ENCODE results near the gene TMEM255B.

The TMEM255B gene

GRCh38 chr13:113859311-113860050, 100.5 kb downstream of the TMEM255B start:
- DNase-seq (ENCODE audit: low spot score) (no peak), FAIRE-seq (no peak)

DNA sequence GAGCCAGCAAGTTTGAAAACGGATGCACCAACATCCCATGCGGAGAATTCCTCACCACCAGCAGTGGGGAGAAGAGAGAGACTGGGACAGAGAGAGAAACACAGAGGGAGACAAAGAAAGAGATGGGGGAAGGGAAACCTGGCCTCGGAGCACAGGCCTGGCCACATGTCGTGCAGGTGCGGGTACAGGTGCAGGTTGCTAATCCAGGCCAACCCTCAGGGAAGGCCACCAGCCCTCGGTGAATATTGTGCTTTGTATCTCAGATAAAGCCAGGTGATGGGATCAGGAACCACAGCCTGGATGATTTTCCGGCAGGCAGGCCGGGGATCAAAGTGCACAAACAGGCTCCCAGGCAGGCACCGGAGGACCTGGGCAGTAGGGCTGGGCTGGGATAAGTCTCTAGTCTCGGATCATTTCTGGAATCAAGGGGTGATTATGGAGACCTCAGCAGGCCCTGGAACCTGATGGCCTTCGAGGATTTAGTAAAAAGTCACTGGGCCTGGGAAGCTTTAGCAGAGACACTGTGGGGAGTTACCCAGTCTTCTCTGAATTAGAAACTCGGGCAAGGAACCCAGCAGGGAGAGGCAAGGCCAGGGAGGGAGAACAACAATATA, 101.1 kb downstream of the TMEM255B start:
- DNase-seq (ENCODE audit: low spot score) (no peak), FAIRE-seq (peak; percentile 9)

GRCh38 chr13:113860665-113861432, 101.8 kb downstream of the TMEM255B start:
- DNase-seq (ENCODE audit: low spot score) (peak; percentile 63), FAIRE-seq (peak; percentile 80)

DNA sequence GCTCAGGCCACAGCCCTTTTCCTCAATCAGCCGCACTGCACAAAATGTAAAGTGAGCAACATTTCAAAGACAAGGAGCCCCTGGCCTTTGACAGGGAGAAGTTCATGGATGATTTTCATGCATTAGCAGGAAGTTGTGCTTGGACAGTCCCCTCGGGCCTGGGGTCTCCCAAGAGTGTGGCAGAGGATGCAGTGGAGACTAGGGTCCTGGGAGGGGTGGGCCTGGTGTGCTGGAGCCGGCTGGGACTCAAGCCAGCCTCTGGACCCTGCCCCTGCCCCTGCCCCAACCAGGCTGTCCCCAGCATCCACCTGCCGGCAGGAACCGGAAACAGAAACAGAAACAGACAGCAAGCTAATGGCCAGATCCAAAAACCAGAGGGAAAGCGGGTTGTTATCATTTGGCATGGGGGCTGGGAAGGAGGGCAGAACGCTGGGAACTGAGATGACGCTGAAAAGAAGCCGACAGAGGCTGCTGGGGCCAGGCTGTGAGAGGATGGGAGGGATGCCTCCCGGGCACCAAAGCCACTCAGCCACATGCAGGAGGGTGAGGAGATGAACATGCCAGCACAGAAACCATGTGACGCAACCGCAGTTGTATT, 102.5 kb downstream of the TMEM255B start:
- no peak for FAIRE-seq
- no peak for DNase-seq (ENCODE audit: low spot score)

GRCh38 chr13:113862191-113862930, 103.3 kb downstream of the TMEM255B start:
- FAIRE-seq (peak; percentile 23), DNase-seq (ENCODE audit: low spot score) (no peak)

DNA sequence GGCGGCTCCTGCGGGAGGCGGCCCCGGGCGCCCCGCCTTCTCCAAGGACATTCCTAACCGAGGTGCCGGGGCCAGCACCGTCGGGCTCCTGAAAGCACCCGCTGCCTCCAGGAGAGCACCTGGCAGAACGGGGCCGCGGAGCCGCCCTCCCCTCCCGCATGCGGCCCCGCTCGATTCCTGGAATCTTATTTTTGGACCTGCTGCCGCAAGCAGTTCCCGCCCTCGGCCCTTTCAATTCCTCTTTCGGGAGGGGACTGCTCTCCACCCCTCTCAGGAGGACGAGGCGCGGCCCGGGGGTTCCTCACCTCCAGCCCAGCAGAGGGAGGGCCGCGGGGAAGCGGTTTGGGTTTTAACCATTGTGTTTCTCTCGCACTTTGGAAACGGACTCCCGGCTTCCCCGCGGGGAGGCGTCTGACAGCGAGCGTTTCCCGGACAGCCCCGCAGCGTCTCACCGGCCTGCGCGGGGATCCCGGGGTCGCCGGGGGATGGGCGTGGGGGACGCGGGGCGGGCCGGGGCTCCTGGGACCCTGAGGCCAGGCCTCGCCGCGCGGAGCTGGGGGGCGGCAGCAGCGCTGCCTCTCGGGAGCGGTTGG, 104.0 kb downstream of the TMEM255B start:
- FAIRE-seq = peak; percentile 27
- peak; percentile 64 for DNase-seq (ENCODE audit: low spot score)

DNA sequence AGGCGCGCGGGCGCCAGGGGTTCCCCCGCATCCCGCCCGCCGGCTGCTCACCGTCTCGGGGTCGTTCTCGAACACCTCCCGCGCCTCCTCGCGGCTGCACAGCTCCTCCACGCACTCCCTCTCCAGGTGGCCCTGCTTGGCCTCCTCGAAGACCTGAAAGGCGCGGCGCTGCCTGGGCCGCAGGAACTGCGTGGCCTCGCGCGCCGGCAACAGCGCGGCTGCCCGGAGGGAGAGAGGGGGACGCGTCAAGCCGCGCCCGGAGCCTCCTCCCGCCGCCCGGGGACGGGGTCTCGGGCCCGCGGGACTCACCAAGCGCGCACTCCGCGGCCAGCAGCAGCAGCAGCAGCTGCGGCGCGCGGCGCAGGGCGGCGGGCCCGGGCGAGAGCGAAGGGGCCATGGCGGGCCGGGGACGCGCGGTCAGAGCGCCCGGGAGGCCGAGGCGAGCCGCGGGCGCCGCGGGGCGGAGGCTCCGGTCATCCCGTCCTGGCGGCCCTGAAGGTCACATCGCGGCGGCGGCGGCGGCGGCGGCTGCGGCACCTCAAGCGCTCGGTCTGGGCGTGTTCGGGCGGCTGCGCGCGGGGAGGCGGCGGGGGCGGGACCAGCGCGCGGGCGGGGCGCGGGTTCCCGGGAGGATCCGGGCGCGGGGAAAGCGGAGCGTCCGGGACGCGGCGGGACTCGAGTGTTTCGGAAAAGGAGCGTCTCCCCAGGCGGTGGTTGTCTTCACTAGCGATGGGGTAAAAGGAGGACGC, 104.7 kb downstream of the TMEM255B start, which contains the start of gene GAS6:
GAS6 (minus strand) TSS at position 553 of the 749 bp plus-strand sequence; CDS start at position 397, 156 bp downstream.
- DNase-seq (ENCODE audit: low spot score) = peak; percentile 80
- FAIRE-seq = no peak

DNA sequence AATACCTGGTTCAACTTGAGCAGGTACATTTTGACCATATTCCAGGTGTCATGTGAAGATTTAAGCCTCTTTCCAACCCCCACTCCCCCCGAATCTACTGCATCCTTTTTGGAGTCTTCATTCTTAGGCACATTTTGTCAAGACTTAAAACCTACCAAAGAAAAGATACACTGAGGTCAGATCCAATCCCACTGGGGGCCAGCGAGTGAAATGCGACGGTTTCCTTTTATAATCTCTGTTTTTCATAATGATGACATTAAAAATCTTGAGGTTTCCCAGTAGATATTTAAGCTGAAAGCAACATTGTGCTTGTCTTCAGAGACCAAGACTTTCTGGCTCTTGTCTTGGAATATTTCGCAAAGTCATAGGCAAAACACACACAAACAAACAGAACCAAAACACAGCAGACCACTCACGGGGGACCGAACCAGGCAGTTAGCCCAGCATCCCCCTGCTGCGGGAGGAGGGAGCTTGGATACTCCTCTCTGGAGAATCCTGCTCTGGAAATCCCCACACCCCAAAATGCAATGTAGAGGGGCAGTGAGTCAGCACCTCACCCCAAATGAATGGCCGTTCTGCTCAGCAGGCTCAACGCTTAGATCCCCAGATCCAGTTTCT, 105.4 kb downstream of the TMEM255B start:
- FAIRE-seq (no peak), DNase-seq (ENCODE audit: low spot score) (no peak)

DNA sequence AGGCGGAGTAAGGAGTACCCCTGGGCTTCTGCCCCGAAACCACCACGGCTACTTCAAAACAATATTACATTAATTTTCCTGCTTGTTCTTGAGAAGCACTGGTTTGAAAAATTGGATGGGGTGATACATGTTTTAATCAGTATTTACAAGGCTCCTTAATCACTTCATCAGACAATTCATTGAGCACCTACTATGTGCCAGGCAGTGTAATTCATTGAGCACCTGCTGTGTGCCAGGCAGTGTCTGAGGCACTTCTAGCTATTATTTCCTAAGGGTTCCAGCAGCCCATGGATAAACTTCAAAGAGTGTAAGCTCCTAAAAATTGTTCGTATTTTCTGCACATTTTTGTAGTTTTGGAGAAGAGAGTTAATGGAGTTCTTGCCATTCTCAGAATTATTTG, 106.4 kb downstream of the TMEM255B start:
- DNase-seq (ENCODE audit: low spot score) (no peak), FAIRE-seq (peak; percentile 50)
